ENCODE data around the gene PRSS2.

PRSS2 gene

GRCh38 chr7:142797391-142798377 is 26.9 kb downstream of the PRSS2 start:
- H3K27me3 ChIP-seq: peaks cover 62 to 79% (median 77%) of the 10 kb centered on the region in 11 experiments
- no peak overlapping the region; a peak in 1 of 20 replicates for H3K4me3 ChIP-seq
- no peak for TF ChIP-seq Cebpa-rat (IDR thresholded peaks at IDR 0.05)
- no peak overlapping the region for H3K27ac ChIP-seq
- H3K9me3 ChIP-seq (replicated peaks in 1 of 11): no peaks in the 10 kb centered on the region
- no peaks in the 10 kb centered on the region for H3K36me3 ChIP-seq
- peaks cover 0 to 4% (median 0%) of the 10 kb centered on the region in 10 experiments; a peak in 1 of 20 replicates for H3K4me1 ChIP-seq
- H4K20me1 ChIP-seq: peaks cover 0 to 6% (median 0%) of the 10 kb centered on the region in 11 experiments; a peak in 1 of 22 replicates
- no peak overlapping the region for H3K9ac ChIP-seq
- H3K4me2 ChIP-seq: 0 out of 22 replicates have a peak overlapping the region, but pooled peaks of 1 of the 11 experiments have one; percentile 23

- Histone ChIP-seq H3K4me3 (no peak overlapping the region), H3K4me1 (peaks cover 0 to 4% (median 0%) of the 10 kb centered on the region in 10 experiments; a peak in 1 of 20 replicates), H4K20me1 (peaks cover 0 to 6% (median 0%) of the 10 kb centered on the region in 11 experiments; a peak in 1 of 22 replicates), H3K9me3 (replicated peaks in 1 of 11) (no peaks in the 10 kb centered on the region), H3K9ac (no peak overlapping the region), H3K36me3 (no peaks in the 10 kb centered on the region), H3K4me2 (no peak overlapping the region), H3K27me3 (peaks cover 61 to 71% (median 70%) of the 10 kb centered on the region in 11 experiments), H3K27ac (no peak overlapping the region)
- no peak for TF ChIP-seq Cebpa-rat (IDR thresholded peaks at IDR 0.05)
Observed at GRCh38 chr7:142798451-142799436, 28.0 kb downstream of the PRSS2 start.

DNA sequence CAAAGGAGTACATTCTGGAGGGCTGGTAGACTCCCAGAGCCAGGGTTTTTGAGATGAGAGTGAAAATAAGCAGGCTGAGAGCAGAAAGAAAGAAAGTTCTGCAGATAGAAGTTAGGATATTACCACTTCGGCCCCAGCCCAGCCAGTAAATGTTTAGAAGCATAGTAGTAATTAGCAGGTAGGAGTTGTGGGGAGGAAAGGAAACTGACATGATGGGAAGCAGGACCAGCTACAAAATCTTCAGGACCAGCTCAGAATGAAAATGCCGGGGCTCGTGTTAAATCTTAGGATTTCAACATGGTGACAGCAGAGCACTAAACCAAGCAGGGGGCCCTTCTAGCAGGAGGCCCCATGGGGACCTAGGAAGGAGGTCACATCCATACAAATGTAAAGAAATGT is 28.7 kb downstream of the PRSS2 start:
- no peak overlapping the region for H3K4me2 ChIP-seq
- peaks cover 0 to 4% (median under 1%) of the 10 kb centered on the region in 10 experiments; a peak in 10 of 20 replicates for H3K4me1 ChIP-seq
- TF ChIP-seq Cebpa-rat (IDR thresholded peaks at IDR 0.05): no peak
- H3K9me3 ChIP-seq (replicated peaks in 1 of 11): no peaks in the 10 kb centered on the region
- H4K20me1 ChIP-seq: peaks cover 0 to 6% (median 0%) of the 10 kb centered on the region in 11 experiments; a peak in 1 of 22 replicates
- H3K4me3 ChIP-seq: no peak overlapping the region
- H3K9ac ChIP-seq: no peak overlapping the region
- peaks cover 58 to 64% (median 63%) of the 10 kb centered on the region in 11 experiments for H3K27me3 ChIP-seq
- H3K36me3 ChIP-seq: no peaks in the 10 kb centered on the region
- H3K27ac ChIP-seq: no peak overlapping the region

GRCh38 chr7:142800088-142800487 is 29.3 kb downstream of the PRSS2 start:
- Histone ChIP-seq H4K20me1 (peaks cover 0 to 6% (median 0%) of the 10 kb centered on the region in 11 experiments; a peak in 1 of 22 replicates), H3K36me3 (no peaks in the 10 kb centered on the region), H3K4me2 (no peak overlapping the region), H3K9ac (no peak overlapping the region), H3K9me3 (replicated peaks in 1 of 11) (no peaks in the 10 kb centered on the region), H3K4me3 (no peak overlapping the region), H3K27ac (no peak overlapping the region), H3K27me3 (peaks cover 51 to 58% (median 57%) of the 10 kb centered on the region in 11 experiments), H3K4me1 (peaks cover 0 to 9% (median 6%) of the 10 kb centered on the region in 10 experiments; a peak in 12 of 20 replicates)
- TF ChIP-seq Cebpa-rat (IDR thresholded peaks at IDR 0.05): no peak

DNA sequence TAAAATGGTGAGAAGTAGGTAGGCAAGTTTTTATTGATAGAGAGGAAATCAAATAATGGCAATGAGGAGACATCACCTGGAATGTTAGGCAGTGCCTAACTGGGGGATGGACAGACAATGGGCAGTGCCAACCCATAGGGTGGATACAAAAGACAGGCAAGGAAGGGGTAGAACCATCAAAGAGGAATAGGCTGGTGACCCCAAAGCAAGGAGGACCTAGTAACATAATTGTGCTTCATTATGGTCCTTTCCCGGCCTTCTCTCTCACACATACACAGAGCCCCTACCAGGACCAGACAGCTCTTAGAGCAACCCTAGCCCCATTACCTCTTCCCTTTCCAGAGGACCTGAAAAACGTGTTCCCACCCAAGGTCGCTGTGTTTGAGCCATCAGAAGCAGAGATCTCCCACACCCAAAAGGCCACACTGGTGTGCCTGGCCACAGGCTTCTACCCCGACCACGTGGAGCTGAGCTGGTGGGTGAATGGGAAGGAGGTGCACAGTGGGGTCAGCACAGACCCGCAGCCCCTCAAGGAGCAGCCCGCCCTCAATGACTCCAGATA is 30.0 kb downstream of the PRSS2 start:
- Histone ChIP-seq H4K20me1 (peaks cover 0 to 6% (median 0%) of the 10 kb centered on the region in 11 experiments; a peak in 1 of 22 replicates), H3K9ac (no peak overlapping the region), H3K4me3 (no peak overlapping the region), H3K4me2 (no peak overlapping the region), H3K36me3 (no peaks in the 10 kb centered on the region), H3K9me3 (replicated peaks in 1 of 11) (no peaks in the 10 kb centered on the region), H3K27ac (no peak overlapping the region), H3K27me3 (peaks cover 44 to 51% (median 50%) of the 10 kb centered on the region in 11 experiments), H3K4me1 (peaks cover 3 to 16% (median 12%) of the 10 kb centered on the region in 10 experiments; a peak in 19 of 20 replicates)
- no peak for TF ChIP-seq Cebpa-rat (IDR thresholded peaks at IDR 0.05)

GRCh38 chr7:142801601-142802295 is 31.0 kb downstream of the PRSS2 start:
- no peak overlapping the region for H3K4me3 ChIP-seq
- H4K20me1 ChIP-seq: peaks cover 0 to 6% (median 0%) of the 10 kb centered on the region in 11 experiments; a peak in 1 of 22 replicates
- H3K27ac ChIP-seq: no peak overlapping the region
- peaks cover 35 to 41% (median 40%) of the 10 kb centered on the region in 11 experiments for H3K27me3 ChIP-seq
- no peak overlapping the region for H3K4me2 ChIP-seq
- no peaks in the 10 kb centered on the region for H3K36me3 ChIP-seq
- TF ChIP-seq Cebpa-rat (IDR thresholded peaks at IDR 0.05): no peak
- no peak overlapping the region for H3K9ac ChIP-seq
- H3K9me3 ChIP-seq (replicated peaks in 1 of 11): no peaks in the 10 kb centered on the region
- H3K4me1 ChIP-seq: peaks cover 9 to 26% (median 22%) of the 10 kb centered on the region in 10 experiments; a peak in 19 of 20 replicates

DNA sequence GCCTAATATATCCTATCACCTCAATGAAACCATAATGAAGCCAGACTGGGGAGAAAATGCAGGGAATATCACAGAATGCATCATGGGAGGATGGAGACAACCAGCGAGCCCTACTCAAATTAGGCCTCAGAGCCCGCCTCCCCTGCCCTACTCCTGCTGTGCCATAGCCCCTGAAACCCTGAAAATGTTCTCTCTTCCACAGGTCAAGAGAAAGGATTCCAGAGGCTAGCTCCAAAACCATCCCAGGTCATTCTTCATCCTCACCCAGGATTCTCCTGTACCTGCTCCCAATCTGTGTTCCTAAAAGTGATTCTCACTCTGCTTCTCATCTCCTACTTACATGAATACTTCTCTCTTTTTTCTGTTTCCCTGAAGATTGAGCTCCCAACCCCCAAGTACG is 31.5 kb downstream of the PRSS2 start:
- H3K9me3 ChIP-seq (replicated peaks in 1 of 11): no peaks in the 10 kb centered on the region
- no peaks in the 10 kb centered on the region for H3K36me3 ChIP-seq
- no peak for TF ChIP-seq Cebpa-rat (IDR thresholded peaks at IDR 0.05)
- H4K20me1 ChIP-seq: peaks cover 0 to 6% (median 0%) of the 10 kb centered on the region in 11 experiments; a peak in 1 of 22 replicates
- H3K27ac ChIP-seq: no peak overlapping the region
- no peak overlapping the region for H3K4me2 ChIP-seq
- peaks cover 6 to 31% (median 27%) of the 10 kb centered on the region in 10 experiments for H3K4me1 ChIP-seq
- H3K27me3 ChIP-seq: peaks cover 29 to 36% (median 34%) of the 10 kb centered on the region in 11 experiments
- H3K4me3 ChIP-seq: no peak overlapping the region
- no peak overlapping the region for H3K9ac ChIP-seq

DNA sequence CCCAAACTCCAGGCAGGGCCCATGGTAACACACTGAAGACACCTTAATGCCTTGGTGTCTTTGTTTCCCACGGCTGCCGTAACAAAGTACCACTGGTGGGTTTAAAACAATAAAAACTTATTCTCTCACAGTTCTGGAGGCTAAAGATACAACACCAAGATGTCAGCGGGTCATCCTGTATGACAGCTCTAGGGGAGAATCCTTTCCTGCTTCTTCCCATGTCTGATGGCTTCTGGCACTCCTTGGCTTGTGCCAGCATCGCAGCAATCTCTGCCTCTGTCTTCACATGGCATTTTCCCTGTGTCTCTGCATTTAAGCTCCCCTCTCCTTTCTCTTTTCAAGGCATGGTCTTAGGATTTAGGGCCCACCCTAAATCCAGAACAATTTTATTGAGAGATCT is 33.1 kb downstream of the PRSS2 start:
- 0 out of 22 replicates have a peak overlapping the region, but pooled peaks of 1 of the 11 experiments have one; percentile 3 for H3K27ac ChIP-seq
- no peak overlapping the region for H3K4me3 ChIP-seq
- no peak overlapping the region for H3K4me2 ChIP-seq

More for the DNA sequence above, 33.1 kb downstream of the PRSS2 start:
- H3K27me3 ChIP-seq: peaks cover 13 to 20% (median 18%) of the 10 kb centered on the region in 11 experiments
- H3K4me1 ChIP-seq: peaks cover 10 to 47% (median 42%) of the 10 kb centered on the region in 10 experiments
- no peaks in the 10 kb centered on the region for H3K36me3 ChIP-seq
- no peaks in the 10 kb centered on the region for H3K9me3 ChIP-seq (replicated peaks in 1 of 11)
- no peak overlapping the region for H3K9ac ChIP-seq
- TF ChIP-seq Cebpa-rat (IDR thresholded peaks at IDR 0.05): no peak
- H4K20me1 ChIP-seq: no peaks in the 10 kb centered on the region
